MM.1S (cell line): ENCODE data around the gene EPYC.

Experiments
- DNase-seq: peaks from one replicate; pipeline ENCODE4 v3.0.0-alpha.2; 2015
- H2AFZ ChIP-seq: fragments of 300-600 bp; sonication (generic); 2 replicates; pipeline ENCODE4 v1.6.0; 2016; ENCODE audit warnings: antibody characterized with exemption, low read length
- H3F3A ChIP-seq: fragments of 300-600 bp; sonication (generic); 2 replicates; pipeline ENCODE4 v1.6.1; 2016; ENCODE audit warnings: mild to moderate bottlenecking, antibody characterized with exemption, low read length, moderate library complexity, mixed read lengths; ENCODE audit not compliant: insufficient read depth
- H3K27ac ChIP-seq: fragments of 300-600 bp; sonication (generic); 2 replicates; pipeline ENCODE4 v1.5.1; 2016; ENCODE audit warnings: mild to moderate bottlenecking, low read length
- H3K27me3 ChIP-seq: fragments of 300-600 bp; sonication (generic); replicated peaks from 2 replicates; pipeline ENCODE4 v1.6.0; 2016; ENCODE audit warnings: low read length; ENCODE audit not compliant: insufficient read depth
- H3K36me3 ChIP-seq: fragments of 300-600 bp; sonication (generic); replicated peaks from 2 replicates; pipeline ENCODE4 v1.6.1; 2016; ENCODE audit warnings: mild to moderate bottlenecking, low read length, mixed read lengths; ENCODE audit not compliant: insufficient read depth
- H3K4me1 ChIP-seq: fragments of 300-600 bp; sonication (generic); 2 replicates; pipeline ENCODE4 v1.6.1; 2016; ENCODE audit warnings: low read length, mixed read lengths
- H3K4me2 ChIP-seq: fragments of 300-600 bp; sonication (generic); 2 replicates; pipeline ENCODE4 v1.6.0; 2016; ENCODE audit warnings: low read depth, low read length
- H3K4me3 ChIP-seq: fragments of 300-600 bp; sonication (generic); 2 replicates; pipeline ENCODE4 v1.5.1; 2016; ENCODE audit warnings: low read length, mixed read lengths
- H3K79me2 ChIP-seq: fragments of 300-600 bp; sonication (generic); 2 replicates; pipeline ENCODE4 v1.6.1; 2016; ENCODE audit warnings: mixed run types, low read length, mixed read lengths
- H3K9ac ChIP-seq: fragments of 300-600 bp; sonication (generic); 2 replicates; pipeline ENCODE4 v1.6.1; 2016; ENCODE audit warnings: low read length, mixed read lengths
- H3K9me2 ChIP-seq: fragments of 300-600 bp; sonication (generic); replicated peaks from 2 replicates; pipeline ENCODE4 v1.6.1; 2016; ENCODE audit warnings: mild to moderate bottlenecking, low read length, mixed read lengths; ENCODE audit not compliant: insufficient read depth
- H3K9me3 ChIP-seq: fragments of 300-600 bp; sonication (generic); replicated peaks from 2 replicates; pipeline ENCODE4 v1.6.1; 2016; ENCODE audit warnings: mild to moderate bottlenecking, low read length, mixed read lengths; ENCODE audit not compliant: insufficient read depth
- H4K20me1 ChIP-seq: fragments of 300-600 bp; sonication (generic); 2 replicates; pipeline ENCODE4 v1.6.1; 2016; ENCODE audit warnings: mild to moderate bottlenecking, low read length, moderate library complexity, mixed read lengths; ENCODE audit not compliant: insufficient read depth
- EZH2 ChIP-seq: fragments of 300-600 bp; sonication (generic); optimal IDR thresholded peaks from 2 replicates; pipeline ENCODE3; 2017; ENCODE audit warnings: low read depth, mild to moderate bottlenecking, antibody characterized with exemption, low read length, mixed read lengths
- EZH2phosphoT487 ChIP-seq: fragments of 300-600 bp; sonication (generic); IDR thresholded peaks from 2 replicates; pipeline ENCODE4 v1.6.1; 2018; ENCODE audit warnings: antibody characterized with exemption, low read length
- TF ChIP-seq, protein P1 (sequence below): fragments of 300-600 bp; sonication (generic); IDR thresholded peaks from 2 replicates; pipeline ENCODE4 v1.5.1; 2016; ENCODE audit warnings: antibody characterized with exemption, low read length, mixed read lengths

EPYC gene

DNA sequence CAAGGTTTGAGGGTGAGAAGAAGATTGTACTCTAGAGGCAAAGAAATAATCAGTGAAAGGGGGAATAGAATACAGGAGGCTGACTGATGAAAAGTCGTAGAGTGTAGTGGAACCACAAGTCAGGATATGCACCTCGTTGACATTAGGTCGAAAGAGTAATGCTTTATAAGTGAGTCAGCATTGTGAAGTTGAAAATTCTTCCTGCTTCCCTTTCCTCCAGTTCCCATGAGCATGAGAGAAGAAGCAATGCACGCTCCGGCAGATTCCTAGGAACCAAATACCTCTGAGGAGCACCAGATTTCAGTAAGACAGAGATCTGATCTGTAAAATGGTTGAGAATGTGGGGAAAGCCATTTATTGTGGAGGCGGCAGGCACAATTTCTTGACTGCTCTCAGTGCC lies 66.3 kb downstream of the EPYC start:
- H4K20me1 ChIP-seq = no peaks in the 10 kb centered on the region
- H3K4me2 ChIP-seq = no peak overlapping the region
- no peak for DNase-seq
- H3K4me1 ChIP-seq = no peaks in the 10 kb centered on the region
- no peak overlapping the region for H3K27ac ChIP-seq
- H3K9me3 ChIP-seq = no peaks in the 10 kb centered on the region
- no peaks in the 10 kb centered on the region for H3K79me2 ChIP-seq
- no peaks in the 10 kb centered on the region for H3K27me3 ChIP-seq
- no peak overlapping the region for H3K4me3 ChIP-seq
- no peak for TF ChIP-seq EZH2phosphoT487
- TF ChIP-seq EZH2 = no peak
- TF ChIP-seq, protein P1, sequence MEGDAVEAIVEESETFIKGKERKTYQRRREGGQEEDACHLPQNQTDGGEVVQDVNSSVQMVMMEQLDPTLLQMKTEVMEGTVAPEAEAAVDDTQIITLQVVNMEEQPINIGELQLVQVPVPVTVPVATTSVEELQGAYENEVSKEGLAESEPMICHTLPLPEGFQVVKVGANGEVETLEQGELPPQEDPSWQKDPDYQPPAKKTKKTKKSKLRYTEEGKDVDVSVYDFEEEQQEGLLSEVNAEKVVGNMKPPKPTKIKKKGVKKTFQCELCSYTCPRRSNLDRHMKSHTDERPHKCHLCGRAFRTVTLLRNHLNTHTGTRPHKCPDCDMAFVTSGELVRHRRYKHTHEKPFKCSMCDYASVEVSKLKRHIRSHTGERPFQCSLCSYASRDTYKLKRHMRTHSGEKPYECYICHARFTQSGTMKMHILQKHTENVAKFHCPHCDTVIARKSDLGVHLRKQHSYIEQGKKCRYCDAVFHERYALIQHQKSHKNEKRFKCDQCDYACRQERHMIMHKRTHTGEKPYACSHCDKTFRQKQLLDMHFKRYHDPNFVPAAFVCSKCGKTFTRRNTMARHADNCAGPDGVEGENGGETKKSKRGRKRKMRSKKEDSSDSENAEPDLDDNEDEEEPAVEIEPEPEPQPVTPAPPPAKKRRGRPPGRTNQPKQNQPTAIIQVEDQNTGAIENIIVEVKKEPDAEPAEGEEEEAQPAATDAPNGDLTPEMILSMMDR = no peak
- no peaks in the 10 kb centered on the region for H3F3A ChIP-seq
- no peak overlapping the region for H2AFZ ChIP-seq
- no peaks in the 10 kb centered on the region for H3K36me3 ChIP-seq
- no peaks in the 10 kb centered on the region for H3K9me2 ChIP-seq
- no peak overlapping the region for H3K9ac ChIP-seq

GRCh38 chr12:90937651-90938050 lies 67.1 kb downstream of the EPYC start:
- Histone ChIP-seq H3F3A (no peaks in the 10 kb centered on the region), H2AFZ (no peak overlapping the region)

DNA sequence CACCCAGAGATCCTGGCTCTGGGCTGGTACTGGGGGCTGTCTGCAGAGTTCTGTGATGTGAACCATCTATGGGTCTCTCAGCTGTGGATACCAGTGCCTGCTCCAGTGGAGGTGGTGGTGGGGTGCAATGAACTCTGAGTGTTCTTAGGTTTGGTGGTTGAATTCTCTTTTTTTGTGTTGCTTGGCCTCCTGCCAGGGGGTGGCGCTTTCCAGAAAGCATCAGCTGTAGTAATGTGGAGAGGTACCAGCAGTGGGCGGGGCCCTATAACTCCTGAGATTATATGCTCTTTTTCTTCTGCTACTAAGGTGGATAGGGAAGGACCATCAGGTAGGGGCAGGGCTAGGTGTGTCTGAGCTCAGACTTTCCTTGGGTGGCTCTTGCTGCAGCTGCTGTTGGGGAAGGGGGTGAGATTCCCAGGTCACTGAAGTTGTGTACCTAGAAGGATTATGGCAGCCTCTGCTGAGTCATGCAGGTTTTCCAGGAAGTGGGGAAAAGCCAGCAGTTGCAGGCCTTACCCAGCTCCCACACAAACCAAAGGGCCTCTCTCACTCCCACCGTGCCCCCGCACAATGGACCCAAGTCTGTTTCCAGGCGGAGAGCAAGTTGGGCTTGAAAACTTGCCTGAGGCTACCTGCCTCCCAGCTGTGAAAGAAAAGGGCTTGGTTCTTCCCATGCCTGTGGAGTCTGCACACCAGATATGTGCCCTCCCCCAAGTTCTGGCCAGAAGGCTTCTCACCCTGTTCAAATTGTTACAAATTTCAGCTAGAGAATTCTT lies 68.4 kb downstream of the EPYC start:
- no peak for DNase-seq
- no peaks in the 10 kb centered on the region for H3F3A ChIP-seq
- no peaks in the 10 kb centered on the region for H3K9me3 ChIP-seq
- H4K20me1 ChIP-seq = no peaks in the 10 kb centered on the region
- no peak overlapping the region for H3K27ac ChIP-seq
- no peak overlapping the region for H3K4me3 ChIP-seq
- no peaks in the 10 kb centered on the region for H3K4me1 ChIP-seq
- H3K4me2 ChIP-seq = no peak overlapping the region
- no peak overlapping the region for H3K9ac ChIP-seq
- no peak for TF ChIP-seq EZH2
- H2AFZ ChIP-seq = no peak overlapping the region
- no peaks in the 10 kb centered on the region for H3K36me3 ChIP-seq
- H3K9me2 ChIP-seq = no peaks in the 10 kb centered on the region
- no peaks in the 10 kb centered on the region for H3K79me2 ChIP-seq
- no peaks in the 10 kb centered on the region for H3K27me3 ChIP-seq

More at GRCh38 chr12:90937651-90938050, 67.1 kb downstream of the EPYC start:
- Histone ChIP-seq H3K27me3 (no peaks in the 10 kb centered on the region), H3K79me2 (no peaks in the 10 kb centered on the region), H3K9ac (no peak overlapping the region), H3K4me2 (no peak overlapping the region), H3K9me3 (no peaks in the 10 kb centered on the region), H3K27ac (no peak overlapping the region), H3K4me1 (no peaks in the 10 kb centered on the region), H4K20me1 (no peaks in the 10 kb centered on the region), H3K4me3 (no peak overlapping the region), H3K9me2 (no peaks in the 10 kb centered on the region), H3K36me3 (no peaks in the 10 kb centered on the region)
- TF ChIP-seq EZH2phosphoT487 = no peak
- no peak for TF ChIP-seq EZH2
- TF ChIP-seq, protein P1 = no peak
- no peak for DNase-seq

GRCh38 chr12:90925562-90925961 lies 79.2 kb downstream of the EPYC start:
- Histone ChIP-seq H3K4me3 (no peak overlapping the region), H2AFZ (no peak overlapping the region), H3K36me3 (no peaks in the 10 kb centered on the region), H3K27ac (no peak overlapping the region), H3K79me2 (no peaks in the 10 kb centered on the region), H4K20me1 (no peaks in the 10 kb centered on the region), H3K9me3 (no peaks in the 10 kb centered on the region), H3K9ac (no peak overlapping the region), H3K4me2 (no peak overlapping the region), H3F3A (no peaks in the 10 kb centered on the region), H3K27me3 (no peaks in the 10 kb centered on the region), H3K9me2 (no peaks in the 10 kb centered on the region), H3K4me1 (no peaks in the 10 kb centered on the region)
- no peak for TF ChIP-seq EZH2
- TF ChIP-seq EZH2phosphoT487 = no peak
- TF ChIP-seq, protein P1 = no peak
- DNase-seq = no peak
